Activated CD8-positive, alpha-beta memory T cell treated with anti-CD3 and anti-CD28 coated beads, Interleukin-2, amount 50 U/mL, for 1 hour (primary cell): ENCODE data around the gene DLX1.
"Not testable (repeated sequence)": the region's sequence is repeated elsewhere in the genome, so short reads cannot be mapped to it uniquely, and the experiment has no call there.

ENCODE experiments used
- DNase-seq: peaks from one replicate; pipeline ENCODE4 v3.0.0-alpha.2; 2020; ENCODE audit errors: extremely low read depth

The DLX1 gene

DNA sequence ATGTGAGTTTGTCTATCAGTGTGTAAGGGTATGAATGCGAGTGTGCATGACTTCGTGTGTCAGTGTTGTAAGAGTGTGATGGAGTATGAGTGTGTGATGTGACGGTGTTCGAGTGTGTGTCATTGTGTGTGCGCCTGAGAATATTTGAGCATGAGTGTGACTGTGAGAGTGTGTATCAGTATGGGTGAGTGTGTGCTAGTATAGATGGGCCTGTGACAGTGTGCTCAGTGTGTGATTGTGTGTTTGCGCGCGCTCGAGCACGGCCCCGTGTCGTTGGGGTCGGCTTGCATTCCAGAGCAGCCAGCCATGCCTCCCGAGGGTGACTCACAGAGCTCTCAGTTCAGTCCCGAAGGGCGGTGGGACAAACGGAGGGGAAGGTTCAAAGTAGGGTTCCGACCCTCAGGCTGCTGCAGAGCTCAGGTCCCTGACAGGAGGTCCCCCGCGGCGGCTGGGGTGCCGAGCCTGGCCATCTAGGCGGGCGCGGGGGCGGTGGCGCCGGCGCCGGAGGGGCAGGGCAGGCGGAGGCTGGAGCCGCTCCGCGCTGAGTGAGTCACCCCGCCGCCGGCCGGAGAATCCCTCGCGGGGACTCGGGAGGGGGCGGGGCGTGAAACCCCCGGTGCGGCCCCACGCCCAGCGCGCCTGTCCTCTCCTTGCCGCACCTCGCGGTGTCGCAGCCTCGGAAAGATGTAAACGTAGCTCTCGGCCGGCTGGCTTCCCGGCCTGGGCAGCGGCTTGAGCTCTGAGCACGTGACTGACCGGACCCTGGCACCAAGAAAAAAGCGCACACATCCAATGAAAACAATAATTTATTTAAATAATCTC, 13.6 kb downstream of the DLX1 start:
- no peak for DNase-seq

DNA sequence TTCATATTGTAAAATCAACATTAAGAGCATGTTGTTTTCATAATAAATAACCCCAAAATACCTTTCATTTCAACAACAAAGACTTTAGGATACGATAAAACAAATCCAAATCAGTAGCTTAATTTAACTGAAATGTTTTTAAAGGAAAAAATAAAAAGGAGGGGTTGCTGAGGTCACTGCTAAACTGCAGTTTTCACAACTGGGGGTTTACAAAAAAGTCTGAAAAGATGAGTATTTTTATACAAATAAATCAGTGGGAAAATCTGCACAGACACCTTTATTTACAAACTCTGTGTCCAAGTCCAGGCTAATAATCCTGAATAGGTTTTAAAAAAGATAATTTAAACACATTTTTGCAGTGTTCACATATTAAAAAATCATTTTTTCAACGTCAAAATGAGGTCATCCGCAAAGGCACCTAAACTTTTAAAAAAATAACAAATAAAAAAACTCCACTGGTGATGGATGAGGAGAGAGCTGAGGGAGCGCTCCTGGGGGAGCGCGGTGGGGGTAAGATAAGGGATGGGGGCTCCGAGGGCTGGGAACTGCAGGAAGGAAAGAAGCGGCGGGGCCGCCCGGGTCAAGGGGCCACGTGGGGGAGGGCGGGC, 14.3 kb downstream of the DLX1 start:
- no peak for DNase-seq

DNA sequence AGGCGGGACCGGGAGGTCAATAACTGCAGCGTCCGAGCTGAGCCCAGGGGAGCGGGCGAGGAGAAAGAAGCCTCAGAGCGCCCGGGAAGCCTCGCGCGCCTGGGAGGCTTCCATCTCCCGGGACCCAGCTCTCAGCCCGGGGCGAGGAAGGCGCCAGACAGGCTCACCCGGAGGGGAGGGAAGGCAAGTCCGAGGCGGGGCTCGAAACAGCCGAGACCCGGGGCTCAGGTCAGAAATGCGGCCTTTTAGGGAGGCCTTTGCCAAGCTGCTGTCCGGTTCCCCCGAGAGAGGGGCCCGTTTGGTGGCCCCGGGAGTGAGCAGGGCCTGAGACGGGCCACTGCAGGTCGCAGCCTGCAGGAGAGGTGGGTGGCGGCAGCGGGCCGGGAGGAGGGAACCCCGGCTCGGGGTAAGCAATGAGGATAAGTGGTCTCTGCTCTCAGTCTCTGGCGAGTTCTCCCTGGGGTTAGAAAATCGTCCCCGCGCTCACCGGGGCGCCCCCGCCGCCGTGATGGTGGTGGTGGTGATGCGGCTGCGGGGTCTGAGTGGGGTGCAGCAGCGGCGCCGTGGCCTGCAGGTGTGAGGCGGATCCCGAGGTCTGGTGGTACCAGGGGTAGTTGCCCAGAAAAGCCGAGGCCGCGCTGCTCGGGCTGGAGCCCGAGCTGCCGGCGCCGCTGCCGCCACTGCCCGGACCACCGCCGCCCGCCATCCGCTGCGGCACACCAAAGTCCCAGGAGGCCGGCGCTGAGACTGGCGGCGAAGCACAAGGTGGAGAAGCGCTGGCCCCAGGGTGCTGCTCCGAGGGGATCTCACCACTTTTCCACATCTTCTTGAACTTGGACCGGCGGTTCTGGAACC, 15.0 kb downstream of the DLX1 start:
- DNase-seq, result no peak

DNA sequence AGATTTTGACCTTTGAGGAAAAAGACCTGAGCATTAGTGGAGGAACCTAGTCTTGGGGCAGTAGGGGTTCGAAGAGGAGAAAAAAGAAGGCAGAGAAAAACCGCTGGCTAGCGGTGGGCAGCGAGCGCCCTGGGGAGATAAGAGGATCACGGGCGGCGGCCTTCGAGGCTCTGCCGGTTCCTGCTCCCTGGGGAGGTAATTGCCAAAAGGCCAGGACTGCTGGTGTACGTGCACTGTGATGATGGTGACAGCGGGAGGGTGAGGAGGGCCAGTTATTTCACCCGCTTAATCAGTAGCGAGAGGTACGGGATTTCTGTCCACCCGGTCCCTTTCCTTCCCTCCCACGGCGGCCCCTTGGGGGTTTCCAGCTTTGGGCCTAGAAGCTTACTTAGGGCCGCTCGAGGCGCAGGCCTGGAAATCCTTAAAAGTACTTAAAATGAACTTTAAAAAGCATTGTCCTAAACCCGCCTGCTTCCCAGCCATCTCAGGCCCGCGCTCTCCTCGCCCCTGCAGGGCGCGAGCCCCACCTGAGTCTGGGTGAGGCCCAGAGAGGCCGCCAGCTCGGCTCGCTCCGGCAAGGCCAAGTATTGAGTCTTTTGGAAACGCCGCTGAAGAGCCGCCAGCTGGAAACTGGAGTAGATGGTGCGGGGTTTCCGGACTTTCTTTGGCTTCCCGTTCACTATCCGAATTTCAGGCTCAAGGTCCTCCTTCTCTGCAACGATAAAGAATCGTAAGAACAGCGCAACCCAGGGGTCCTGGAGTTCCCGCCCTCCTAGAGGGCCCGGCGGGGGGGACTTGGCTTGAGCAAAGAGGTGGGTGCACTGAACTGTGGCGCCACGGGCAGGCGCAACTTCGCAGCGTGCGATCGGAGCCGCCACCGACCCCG, 15.9 kb downstream of the DLX1 start:
- DNase-seq, result no peak

DNA sequence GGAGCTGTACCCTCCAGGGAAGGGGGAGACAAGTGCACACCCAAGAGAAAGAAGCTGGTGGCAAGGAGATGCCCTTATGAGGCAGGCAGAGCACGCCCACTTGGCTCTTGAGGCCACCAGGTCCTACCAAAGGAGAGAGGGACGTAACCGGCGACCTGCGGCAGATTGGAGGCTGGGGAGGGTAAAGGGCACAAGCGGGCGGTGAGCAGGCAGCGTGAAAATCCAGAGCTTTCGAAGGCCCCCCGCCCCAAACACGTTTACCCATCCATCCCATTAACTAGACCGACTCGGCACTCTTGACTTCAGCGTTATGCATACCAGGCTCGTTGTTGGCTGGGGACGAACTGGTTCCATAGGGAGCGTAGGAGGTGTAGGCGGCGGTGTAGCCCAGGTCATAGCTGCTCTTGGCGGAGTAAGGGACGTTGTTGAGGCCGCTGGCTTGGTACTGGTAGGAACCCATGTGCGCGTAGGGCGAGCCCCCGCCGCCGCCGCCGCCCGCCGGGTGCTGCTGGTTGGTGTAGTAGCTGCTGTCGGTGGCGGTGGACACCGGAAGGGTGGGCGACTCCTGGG, 16.6 kb downstream of the DLX1 start:
- DNase-seq, result no peak

DNA sequence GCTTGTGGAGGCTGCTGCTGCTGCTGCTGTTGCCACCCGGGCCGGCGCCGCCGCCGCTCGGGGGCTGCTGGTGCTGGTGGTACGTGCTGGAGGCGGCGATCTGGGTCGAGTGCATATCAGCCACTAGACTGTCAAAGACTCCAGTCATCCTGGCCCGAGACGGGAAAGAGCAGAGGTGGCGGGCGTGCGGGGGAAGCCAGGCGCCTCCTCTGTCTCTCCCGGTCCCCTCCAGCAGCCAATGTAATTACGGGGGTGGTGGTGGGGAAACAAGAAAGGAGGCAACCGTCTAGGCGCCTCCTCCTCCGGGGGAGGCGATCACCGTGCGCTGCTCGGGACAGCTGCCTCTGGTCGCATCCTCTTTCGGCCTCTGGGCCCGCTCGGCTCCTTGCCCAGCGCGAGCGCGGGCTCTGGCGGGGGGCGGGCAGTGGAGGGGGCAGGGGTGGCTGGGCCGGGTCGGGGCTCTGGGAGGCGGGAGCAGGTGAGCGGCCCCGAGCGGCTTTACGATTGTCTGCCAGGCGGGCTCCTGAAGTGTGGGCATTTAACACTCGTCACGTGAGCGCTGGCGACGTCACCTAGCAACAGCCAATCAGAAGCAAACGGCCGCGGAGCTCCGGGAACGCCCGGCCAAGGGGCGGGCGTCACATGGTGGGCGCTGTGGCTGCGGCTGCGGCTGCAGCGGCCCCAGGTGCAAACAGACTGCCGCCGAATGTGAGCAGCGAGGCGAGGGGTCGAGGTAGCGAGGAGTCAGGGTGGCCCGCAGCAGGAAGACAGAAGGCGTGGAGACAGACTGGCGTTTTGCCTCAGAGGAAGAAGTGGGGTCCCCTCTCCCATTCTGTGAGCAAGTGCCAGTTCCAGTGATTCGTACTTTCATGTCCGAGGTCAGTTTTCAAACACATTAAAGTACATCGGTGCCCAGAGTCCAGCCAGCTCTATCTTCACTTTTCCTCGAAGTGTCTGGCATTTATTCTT, 17.4 kb downstream of the DLX1 start, which contains the start of gene DLX2:
Gene DLX2, minus strand, starts transcription at position 510 of the 969 bp plus-strand sequence. Its CDS starts 362 bp downstream, at position 148.
- DNase-seq, result no peak

DNA sequence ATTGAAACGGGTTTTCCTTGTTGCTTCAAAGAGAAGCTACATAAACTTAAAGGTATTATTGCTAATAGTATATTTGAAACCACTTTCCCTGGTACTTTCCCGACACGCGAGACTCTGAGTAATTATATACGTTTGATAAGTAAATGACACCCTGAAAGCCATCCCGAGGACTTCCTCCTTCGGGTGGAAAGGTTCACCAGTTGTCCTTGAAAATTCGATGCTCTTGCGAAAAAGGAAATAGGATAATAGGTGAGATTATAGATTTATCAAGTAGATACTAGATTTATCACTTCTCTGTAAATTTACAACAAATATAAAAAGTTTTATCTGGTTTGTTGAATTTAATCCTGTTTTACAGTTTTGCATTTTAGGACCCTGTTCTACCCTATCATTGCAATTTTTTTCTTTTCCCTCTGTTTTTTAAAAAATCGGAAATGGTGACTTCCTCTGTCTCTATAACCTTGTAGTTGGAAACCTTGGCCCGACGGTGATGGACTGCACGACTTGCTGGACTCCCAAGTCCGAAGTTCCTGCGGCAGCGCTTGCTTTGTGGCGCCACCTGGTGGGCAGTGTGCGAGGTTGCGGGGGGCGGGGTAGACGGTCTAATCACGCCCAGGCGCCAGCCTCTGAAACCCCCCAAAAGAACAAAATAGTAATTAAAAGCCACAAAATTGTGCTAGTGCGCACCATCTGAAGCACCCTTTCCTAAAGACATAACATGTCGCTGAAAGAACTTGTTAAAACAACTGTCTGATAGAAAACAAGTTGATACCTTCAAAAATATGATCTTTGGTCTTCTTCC, 18.4 kb downstream of the DLX1 start:
- no peak for DNase-seq

DNA sequence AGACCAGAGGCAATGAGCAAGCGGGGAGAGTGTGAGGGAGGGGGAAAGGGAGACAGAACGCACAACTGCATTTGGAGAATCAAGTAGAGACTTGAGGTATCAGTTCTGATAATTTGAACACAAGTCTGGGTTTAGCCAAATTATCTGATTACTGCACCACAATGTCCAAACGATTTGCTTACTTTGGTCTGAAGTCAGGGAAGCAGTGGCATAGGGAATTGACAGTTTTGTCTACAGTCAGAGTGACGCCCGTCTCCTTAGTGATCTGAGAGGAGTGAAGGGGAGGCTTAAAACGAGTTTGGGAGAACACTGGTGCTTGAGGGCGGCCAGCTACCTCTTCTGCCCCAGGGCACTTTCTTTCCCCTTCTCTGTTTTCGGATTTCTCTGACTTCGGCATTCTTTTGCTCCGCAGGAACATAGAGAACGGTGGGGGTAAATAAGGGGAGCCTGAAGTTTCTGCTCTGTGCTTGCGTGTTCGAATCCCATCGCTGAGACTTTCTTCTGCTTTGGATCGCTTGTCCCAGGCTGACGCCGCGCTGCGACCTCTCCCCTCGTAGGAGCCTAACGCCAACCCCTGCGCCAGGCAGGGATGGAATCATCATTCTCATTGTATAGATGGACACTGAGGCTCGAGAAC, 20.3 kb downstream of the DLX1 start:
- no peak for DNase-seq

DNA sequence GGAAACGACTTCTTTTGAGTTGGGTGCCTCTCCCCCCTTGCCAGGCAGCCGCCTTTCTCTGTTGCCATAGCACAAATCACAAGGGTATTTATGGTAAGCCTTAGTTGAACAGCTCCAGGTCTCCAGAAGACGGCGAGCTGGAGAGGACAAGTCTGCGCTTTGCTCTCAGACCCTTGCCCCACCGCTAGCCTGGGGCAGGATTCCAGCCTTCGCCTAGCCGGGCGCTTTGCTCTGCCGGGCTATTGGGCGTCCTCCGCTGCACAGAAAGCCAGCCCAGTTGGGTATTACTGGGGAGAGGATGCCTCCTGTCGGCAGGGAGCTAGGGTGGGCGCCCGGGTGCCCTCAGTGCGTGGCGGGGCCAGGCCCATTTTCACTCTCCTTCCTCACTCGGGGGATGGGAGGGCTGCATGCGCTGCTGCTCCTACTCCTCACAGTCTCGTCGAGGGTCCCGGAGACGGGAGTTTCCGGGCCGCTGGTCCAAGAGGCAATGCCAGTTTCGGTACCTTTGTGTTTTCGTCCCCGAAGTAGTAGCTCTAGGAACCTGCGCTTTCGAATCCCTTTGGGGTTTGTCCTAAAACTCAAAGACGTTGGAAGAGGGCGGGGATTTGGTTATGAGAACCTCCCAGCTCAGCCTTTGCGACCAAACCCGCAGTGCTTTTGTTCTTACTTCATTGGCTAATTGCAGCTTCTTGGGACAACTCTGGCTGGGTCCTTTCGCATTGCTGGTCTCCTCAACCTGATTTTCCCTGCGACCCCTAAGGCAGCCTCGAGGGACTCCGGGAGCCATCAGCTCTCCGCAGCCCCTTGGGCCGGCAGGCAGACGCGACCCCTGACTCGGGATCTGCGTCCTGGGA, 21.0 kb downstream of the DLX1 start:
- no peak for DNase-seq

DNA sequence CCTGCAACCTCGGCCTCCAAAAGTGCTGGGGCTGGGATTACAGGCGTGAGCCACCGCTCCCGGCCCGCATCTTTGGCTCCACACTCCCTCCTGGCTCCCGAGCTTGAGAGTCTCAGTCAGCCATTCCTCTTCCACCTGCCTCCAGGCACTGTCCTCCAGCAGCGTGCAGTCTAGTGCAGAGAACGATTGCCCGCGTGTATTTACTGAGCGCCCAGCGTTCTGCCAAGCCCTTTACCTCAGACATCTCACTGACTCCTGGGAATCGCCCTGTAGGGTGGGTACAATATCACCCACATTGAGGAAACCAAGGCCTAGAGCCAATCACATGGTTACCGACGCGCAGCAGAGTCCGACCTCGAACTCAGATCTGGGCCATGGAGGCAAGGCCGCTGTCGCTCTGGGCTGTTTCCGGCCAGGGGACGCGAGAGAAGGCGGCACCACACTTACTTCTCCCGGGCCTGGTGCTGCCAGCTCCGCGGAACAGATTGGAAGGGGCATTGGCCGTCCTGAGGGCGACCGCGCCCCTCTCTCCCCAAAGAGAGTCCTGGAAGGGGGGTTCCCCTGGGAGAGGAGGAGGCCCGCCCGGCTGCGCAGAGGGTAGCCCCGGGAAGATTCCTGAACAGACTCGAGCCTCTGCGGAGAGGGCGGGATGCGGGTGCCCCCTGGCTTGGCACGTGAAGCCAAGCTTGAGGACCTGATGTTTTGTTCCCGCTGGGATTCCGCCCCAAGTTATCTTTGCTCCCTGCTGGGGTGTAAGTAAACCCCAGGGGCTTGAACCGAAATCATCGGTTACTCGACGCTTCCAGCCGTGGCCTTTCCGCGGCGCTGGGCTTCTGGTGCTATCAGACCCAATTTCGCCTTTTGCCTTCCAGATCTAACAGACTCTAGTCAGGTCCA, 22.6 kb downstream of the DLX1 start:
- no peak for DNase-seq

DNA sequence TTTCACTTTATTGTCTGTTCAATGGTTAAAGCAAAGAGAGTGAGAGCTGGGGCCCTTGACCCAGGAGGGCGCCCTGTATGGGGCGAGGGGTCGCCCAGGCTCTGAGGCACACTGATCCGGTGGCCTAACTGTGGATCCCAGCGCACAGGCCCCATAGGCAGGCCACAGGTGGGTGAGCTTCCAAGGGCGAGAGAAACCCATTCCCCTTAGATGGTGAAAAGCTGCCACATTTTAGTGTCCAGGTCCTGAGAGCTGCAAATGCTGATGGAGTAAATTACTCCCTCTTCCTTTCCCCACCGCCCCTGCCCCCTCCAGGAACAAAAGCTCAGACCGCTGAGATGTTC, 23.3 kb downstream of the DLX1 start:
- DNase-seq, result no peak

DNA sequence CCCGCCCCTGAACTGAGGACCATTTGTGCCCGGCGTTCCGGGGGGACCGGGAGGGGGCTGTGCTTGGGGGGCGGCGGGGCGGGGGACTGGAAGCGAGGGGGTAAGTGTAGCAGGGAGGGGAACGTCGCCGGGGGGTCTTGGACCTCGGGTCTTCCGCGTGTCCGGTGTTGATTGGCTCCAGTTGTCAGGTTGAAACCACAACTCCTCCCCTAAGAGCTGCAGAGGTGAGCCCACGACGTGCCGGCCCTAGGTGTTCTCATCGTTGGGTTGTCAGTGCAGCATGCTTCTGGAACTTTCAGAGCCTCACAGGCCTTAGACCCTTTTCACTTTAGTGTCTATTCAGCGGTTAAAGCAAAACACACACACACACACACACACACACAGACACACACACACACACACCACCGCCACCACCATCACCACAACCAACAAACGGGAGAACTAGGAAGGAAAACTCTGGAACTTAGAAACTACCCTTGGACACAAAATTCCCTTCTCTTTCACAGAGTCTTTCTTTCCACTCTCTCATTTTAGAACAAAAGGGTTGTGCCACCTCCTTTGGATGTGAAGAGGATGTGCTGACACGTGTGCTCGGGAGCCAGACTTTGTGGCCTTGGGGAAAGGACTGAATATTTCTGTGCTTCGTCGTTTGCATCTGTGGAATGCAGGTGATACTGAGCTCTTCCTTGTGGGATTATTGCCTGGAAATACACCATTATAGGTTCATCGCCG, 24.1 kb downstream of the DLX1 start:
- DNase-seq, result no peak

DNA sequence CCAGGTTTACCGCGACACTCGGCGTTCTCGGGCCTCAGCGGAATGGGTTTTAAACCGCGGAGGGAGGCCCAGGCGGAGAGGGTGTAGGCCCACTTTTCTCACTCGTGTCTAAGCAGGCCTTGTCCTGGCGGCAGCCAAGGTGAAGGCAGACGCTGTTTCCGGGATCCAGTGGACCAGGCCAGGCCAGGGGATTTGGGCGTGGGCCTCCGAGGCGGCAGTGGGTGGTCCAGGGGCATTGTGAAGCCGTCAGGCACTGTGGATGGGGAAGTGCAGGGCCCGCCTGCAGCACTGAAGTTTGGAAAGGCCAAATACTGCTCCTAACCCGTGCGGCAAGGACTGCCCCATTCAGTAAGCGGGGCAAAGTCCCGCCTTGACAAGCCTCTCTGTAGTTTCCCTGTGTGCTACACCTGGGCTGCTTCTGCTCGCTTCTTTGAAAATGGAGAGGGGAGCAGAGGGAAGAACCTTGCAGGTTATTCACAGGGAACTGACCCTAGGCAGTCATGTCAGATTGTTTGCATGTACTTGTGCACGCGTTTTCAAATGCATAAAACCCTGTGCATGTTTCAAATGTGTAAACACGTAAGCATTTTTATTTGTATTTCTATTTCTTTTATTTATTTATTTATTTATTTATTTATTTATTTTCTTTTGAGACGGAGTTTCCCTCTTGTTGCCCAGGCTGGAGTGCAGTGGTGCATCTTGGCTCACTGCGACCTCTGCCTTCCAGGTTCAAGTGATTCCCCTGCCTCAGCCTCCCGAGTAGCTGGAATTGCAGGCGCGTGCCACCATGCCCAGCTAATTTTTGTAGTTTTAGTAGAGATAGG, 24.9 kb downstream of the DLX1 start:
- no peak for DNase-seq

DNA sequence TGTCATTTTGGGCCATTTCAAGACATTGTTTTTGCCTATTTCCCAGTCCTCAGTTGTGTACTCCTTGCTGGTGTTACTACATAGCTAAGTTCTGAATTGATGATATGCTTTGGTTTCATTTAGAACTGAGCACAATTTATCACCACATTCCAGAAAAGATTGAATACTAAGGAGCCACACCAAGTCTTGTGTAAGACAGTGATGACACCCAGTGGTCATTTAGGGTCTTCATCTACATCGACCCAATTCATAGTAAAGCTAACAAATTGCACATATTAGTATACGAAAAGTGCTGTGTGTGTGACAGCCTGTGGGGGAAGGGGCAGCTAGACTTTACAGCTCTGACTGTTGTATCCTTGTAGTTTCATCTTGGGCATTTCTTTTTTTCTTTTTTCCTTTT, 28.3 kb downstream of the DLX1 start:
- DNase-seq, result no peak

DNA sequence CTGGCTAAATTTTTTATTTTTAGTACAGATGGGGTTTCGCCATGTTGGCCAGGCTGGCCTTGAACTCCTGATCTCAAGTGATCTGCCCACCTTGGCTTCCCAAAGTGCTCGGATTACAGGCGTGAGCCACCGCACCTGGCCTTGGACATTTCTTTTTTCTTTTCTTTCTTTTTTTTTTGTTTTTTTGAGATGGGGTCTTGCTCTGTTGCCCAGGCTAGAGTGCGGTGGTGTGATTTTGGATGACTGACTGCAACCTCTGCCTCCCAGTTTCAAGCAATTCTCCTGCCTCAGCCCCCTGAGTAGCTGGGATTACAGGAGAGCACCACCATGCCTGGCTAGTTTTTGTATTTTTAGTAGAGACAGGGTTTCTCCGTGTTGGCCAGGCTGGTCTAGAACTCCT, 28.9 kb downstream of the DLX1 start:
- not testable (repeated sequence) for DNase-seq
